Measurements from ENCODE around the gene MED4.
A peak's percentile ranks its signal among the peaks of the same experiment; 100 is the strongest.

The MED4 gene, protein sequence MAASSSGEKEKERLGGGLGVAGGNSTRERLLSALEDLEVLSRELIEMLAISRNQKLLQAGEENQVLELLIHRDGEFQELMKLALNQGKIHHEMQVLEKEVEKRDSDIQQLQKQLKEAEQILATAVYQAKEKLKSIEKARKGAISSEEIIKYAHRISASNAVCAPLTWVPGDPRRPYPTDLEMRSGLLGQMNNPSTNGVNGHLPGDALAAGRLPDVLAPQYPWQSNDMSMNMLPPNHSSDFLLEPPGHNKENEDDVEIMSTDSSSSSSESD

DNA sequence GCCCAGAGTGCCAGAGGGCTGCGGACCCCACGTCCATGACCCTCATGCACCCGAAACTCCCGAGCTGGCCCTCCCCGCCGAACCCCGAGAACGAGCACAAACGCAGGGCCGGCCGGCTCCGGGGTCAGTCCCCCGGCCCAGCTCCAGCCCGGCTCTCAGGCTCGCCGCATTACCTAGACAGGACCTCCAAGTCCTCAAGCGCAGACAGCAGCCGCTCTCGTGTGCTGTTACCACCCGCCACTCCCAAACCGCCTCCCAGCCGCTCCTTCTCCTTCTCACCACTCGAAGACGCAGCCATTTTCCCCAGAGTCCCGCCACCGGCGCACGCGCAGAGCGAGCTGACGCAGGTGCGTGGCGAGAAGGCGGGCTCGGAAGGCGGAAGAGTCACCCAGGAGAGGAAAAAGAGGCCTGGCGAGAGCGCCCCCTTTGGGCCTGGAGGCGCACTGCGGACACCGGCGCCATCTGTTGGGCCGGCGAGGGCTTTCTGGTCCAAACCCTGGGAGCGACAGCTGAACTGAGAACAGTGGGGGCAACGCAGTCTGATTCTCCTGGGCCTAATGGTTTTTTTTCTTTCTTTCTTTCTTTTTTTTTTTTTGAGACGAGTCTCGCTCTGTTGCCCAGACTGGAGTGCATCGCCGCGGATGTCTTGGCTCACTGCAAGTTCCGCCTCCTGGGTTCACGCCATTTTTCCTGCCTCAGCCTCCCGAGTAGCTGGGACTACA, at the start of gene MED4:
Gene MED4, minus strand, starts transcription at position 324 of the 722 bp plus-strand sequence. Its CDS starts 26 bp downstream, at position 298.
- Mint-ChIP-seq H3K4me3 (peak within 1 kb of the TSS; percentile 95 to 98 (median 95)), H3K36me3 (ENCODE audit: low read depth) (no peaks in the 10 kb centered on the region)

DNA sequence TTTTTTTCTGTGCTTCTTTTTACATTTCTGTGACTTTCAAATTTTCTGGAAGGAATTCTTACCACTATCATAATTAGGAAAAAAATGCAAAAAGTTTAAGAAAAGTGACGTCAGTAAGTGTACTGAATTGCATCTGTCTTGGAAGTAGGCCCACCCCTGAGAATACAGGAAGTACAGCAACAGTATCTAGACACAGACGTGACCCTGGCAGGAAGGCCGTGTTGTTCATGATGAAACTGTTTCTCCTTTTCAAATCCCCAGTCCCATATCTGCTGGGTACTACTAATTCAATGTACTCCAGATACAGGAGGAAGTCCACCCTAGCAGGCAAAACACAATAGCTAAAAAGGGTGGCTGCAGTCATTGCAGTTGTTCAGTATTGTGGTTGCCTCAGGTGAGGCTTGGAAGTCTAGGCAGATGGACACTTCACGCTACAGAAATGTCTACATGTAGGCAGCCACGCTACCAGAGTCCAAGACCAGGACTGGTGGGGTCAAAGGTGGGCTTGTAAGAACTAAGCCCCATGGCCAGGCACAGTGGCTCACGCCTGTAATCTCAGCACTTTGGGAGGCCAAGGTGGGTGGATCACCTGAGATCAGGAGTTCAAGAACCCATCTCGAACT, 49.6 kb upstream of the MED4 start:
- peaks cover 5% of the 10 kb centered on the region for H3K9me3 Mint-ChIP-seq
- TF ChIP-seq, protein P1, sequence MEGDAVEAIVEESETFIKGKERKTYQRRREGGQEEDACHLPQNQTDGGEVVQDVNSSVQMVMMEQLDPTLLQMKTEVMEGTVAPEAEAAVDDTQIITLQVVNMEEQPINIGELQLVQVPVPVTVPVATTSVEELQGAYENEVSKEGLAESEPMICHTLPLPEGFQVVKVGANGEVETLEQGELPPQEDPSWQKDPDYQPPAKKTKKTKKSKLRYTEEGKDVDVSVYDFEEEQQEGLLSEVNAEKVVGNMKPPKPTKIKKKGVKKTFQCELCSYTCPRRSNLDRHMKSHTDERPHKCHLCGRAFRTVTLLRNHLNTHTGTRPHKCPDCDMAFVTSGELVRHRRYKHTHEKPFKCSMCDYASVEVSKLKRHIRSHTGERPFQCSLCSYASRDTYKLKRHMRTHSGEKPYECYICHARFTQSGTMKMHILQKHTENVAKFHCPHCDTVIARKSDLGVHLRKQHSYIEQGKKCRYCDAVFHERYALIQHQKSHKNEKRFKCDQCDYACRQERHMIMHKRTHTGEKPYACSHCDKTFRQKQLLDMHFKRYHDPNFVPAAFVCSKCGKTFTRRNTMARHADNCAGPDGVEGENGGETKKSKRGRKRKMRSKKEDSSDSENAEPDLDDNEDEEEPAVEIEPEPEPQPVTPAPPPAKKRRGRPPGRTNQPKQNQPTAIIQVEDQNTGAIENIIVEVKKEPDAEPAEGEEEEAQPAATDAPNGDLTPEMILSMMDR (IDR thresholded peaks at IDR 0.05; ENCODE audit: unreplicated experiment in 3 of 3) = no peak
- H3K36me3 Mint-ChIP-seq (ENCODE audit: low read depth) = peaks cover 3% of the 10 kb centered on the region
- peaks cover 9% of the 10 kb centered on the region for H3K4me1 Mint-ChIP-seq
- peak overlapping the region in 2 of 3 experiments; percentile 3 to 8 for H3K27ac Mint-ChIP-seq
- no peak overlapping the region for H3K4me3 Mint-ChIP-seq
- peaks cover 3% of the 10 kb centered on the region for H3K27me3 Mint-ChIP-seq (ENCODE audit: low read depth)

More for the DNA sequence above, at the start of gene MED4:
- peaks cover 32% of the 10 kb centered on the region for H3K4me1 Mint-ChIP-seq
- no peaks in the 10 kb centered on the region for H3K9me3 Mint-ChIP-seq
- H3K27me3 Mint-ChIP-seq (ENCODE audit: low read depth) = no peaks in the 10 kb centered on the region
- H3K27ac Mint-ChIP-seq = peak within 1 kb of the TSS; percentile 87 to 98 (median 91)
- TF ChIP-seq, protein P1 (IDR thresholded peaks at IDR 0.05; ENCODE audit: unreplicated experiment in 3 of 3) = peak; percentile 99 to 100 (median 99)

DNA sequence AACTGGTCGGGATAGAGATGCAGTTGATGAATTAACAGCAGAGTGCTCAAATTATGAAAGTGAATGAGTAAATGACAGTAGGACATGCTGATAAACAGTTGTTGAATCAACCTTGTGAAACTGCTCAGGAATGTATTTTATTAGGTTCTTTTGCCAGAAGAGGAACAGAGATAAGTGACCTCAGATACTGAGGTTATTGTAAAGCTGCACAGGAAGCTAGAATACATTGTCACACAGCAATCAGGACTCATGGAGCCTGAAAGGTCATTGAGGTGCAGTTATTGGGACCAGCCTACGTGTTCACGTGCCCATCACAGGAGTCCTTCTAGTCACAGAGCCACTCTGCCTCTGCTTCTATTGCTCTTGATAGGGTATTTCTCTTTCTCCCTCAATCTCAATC, 47.5 kb upstream of the MED4 start:
- TF ChIP-seq, protein P1 (IDR thresholded peaks at IDR 0.05; ENCODE audit: unreplicated experiment in 3 of 3) = no peak

DNA sequence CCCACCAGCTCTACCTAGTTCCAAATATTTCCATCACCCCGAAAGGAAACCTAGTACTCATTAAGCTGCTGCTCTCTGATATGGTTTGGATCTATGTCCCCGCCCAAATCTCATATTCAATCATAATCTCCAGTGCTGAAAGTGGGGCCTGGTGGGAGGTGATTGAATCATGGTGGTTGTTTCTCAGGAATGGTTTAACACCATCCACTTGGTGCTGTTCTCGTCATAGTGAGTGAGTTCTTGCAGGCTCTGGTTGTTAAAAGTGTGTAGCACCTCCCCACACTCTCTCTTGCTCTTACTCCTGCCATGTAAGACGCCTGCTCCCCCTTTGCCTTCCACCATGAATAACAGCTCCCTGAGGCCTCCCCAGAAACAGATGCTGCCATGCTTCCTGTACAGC, 43.4 kb upstream of the MED4 start:
- Mint-ChIP-seq H3K9me3 (peaks cover 2% of the 10 kb centered on the region), H3K27me3 (ENCODE audit: low read depth) (peaks cover 3% of the 10 kb centered on the region), H3K4me3 (no peak overlapping the region), H3K36me3 (ENCODE audit: low read depth) (no peaks in the 10 kb centered on the region), H3K27ac (no peak overlapping the region), H3K4me1 (no peaks in the 10 kb centered on the region)
- TF ChIP-seq, protein P1 (IDR thresholded peaks at IDR 0.05; ENCODE audit: unreplicated experiment in 3 of 3) = no peak

More for the DNA sequence above, 47.5 kb upstream of the MED4 start:
- H3K9me3 Mint-ChIP-seq = peaks cover 2% of the 10 kb centered on the region
- H3K4me1 Mint-ChIP-seq = peaks cover 9% of the 10 kb centered on the region
- no peak overlapping the region for H3K27ac Mint-ChIP-seq
- peaks cover 3% of the 10 kb centered on the region for H3K36me3 Mint-ChIP-seq (ENCODE audit: low read depth)
- peaks cover 3% of the 10 kb centered on the region for H3K27me3 Mint-ChIP-seq (ENCODE audit: low read depth)
- H3K4me3 Mint-ChIP-seq = no peak overlapping the region

DNA sequence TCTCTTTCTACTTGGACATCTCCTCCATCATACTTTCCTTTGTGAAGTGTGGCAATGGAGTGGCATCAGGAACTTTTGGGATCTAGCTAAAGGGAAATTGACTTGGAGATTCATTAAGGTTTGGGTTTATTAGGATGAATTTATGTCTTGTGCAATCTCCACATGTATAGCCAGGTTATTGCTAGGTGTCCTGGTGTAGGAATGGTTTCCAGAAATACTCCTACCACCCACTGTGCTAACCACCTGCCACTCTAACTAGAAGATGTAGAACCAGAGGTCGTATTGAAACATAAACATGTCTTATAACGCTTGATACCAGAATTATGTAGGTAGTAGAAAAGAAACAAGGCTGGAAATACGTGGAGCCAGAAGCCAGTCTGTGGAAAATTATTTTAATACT, 38.1 kb upstream of the MED4 start:
- Mint-ChIP-seq H3K36me3 (ENCODE audit: low read depth) (no peaks in the 10 kb centered on the region), H3K27me3 (ENCODE audit: low read depth) (no peaks in the 10 kb centered on the region), H3K9me3 (no peaks in the 10 kb centered on the region), H3K4me1 (peaks cover 5% of the 10 kb centered on the region), H3K27ac (no peak overlapping the region), H3K4me3 (no peak overlapping the region)
- TF ChIP-seq, protein P1 (IDR thresholded peaks at IDR 0.05; ENCODE audit: unreplicated experiment in 3 of 3) = no peak
